CD4-positive, alpha-beta T cell treated with Interleukin-4 for 1 hour (primary cell): ENCODE results near the gene RANGRF.

Source experiments
- DNase-seq, 2 donors: peaks; one replicate each; pipeline ENCODE4 v3.0.0-alpha.2; 2020 to 2022

Gene RANGRF

DNA sequence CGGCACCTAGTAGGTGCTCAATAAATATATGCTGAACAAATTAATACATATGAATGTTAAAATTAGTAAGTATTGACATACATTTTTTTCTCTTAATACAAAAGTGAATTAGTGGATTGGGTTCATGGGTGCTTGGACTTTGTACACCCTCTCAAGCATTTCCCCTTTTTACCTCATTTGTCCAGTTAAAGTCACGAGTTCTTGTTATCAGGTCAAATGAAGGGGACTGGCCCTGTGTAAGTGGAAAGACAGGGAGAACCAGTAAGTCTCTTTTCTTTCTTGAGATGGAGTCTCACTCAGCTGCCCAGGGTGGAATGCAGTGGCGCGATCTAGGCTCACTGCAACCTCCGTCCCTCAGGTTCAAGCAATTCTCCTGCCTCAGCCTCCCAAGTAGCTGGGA is 13.7 kb upstream of the RANGRF start:
- no peak for DNase-seq

DNA sequence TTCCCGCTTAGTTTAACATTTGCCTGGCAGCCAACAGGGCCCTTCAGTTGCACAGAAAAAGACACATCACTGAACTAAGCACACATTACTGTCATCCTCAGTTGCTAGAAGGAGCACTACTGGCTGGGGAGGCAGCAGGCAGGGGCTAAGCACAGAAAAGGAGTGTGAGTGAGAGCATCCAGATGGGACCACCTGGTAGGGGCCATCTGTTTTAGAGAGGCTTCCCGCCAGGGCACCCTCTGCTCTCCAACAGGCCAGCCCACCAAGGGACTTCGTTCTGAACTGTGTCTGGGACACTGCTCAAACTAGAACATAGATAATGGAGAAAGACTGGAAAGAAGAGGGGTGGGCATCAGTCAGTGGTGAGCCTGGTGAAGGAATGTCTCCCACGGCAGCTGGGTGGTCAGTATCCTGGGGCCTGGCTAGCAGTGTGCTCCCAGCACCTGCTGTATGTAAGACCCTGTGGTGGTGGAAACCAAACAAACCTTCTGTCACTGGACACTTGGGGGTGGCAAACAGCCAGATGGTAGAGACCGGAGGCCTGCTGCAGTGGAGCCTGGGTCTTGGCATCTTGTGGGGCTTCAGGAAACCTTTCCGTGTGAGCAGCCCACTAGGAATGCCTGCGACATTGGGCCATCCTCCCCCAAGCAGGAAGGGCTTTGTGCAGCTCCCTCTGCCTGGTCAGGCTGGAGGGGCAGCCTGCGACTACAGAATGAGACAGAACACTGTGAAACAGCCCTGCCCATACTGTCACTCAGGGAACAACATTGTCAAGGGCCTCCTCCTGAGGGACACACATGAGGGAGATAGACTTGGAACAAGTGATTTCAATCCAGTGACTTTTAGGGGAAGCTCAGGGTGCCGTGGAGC is 12.8 kb upstream of the RANGRF start:
- no peak for DNase-seq

DNA sequence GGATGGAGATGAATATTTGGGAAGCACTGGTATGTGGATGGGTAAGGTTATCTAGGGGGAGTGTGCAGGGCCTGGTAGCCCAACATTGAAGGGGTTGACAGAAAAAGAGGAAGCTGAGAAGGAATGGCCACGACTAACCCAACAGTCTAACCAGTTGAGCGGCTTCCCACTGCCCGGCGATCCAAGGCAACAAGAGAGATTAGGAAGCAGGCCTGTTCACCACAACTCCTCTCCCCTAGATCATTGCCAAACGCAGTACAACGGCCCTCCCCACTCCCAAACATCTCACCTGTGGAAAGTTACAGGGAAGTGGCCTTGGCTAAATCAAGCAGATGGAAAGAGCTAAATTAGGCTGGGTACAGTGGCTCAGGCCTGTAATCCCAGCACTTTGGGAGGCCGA is 11.2 kb upstream of the RANGRF start:
- DNase-seq: no peak

- DNase-seq: no peak
These were observed 6.1 kb upstream of the RANGRF start for GRCh38 chr17:8282345-8282744.

GRCh38 chr17:8283356-8283755 is 5.1 kb upstream of the RANGRF start:
- peak in 1 of 2 donors; percentile 7 for DNase-seq

DNA sequence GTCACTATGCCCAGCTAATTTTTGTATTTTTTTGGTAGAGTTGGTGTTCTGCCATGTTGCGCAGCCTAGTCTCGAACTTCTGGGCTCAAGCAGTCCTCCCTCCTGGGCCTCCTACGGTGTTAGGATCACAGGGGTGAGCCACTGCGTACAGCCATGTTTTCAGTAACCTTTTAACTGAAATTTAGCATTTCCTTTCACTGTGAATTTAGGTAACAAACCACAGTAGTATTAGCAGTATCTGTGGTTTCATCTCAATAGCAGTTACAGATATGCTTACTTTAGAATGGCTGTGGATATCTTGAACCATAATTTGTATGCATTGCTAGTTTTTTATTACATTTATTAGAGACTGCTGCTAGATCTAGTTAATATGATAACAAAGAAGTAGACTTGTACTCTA is 4.3 kb upstream of the RANGRF start:
- DNase-seq: peak in 1 of 2 donors; percentile 26

DNA sequence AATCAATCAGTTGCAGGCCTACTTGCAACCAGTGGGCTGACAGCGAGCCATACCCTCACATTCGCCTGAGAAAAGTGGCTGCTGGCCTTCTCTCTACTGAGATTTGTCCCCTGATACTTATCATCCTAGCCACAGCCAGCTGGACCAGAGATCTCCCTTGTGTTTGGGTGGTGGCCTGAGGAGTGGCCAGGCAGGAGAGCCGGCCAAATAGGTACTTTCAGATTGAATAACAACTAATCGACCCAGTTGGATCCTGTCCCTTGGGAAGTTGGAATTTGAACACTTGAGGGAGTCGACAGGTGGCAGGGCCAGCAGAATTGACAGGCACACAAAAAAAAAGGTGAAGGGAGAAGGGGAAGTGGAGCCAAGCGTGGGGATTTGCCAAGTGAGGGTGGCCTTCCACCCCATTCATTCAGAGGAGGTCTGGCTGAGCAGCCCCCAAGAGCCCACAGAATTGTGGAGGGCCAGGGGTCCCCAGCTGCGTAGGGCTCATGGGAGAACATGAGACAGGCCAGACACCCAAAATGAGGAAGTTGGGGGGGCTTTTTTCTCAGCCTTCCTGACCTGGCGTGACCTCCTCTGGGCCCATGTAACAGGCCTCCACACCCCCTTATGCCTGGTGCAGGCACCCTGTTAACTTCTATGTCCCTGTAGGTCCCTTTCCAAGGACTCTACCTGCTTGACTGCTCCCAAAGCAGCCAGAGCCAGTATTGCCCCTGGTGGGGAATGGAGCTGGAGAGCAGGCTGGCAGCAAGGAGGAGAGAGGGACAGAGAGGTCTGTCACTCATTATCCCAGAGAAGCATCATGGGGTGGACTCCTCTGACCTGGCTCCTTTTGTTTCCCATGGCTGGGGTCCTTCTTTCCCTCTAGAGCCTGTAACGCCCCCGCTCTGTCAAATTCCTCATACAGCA is 2.9 kb upstream of the RANGRF start:
- no peak for DNase-seq

GRCh38 chr17:8287651-8288335 is 677 bp upstream of the RANGRF start:
- no peak for DNase-seq

DNA sequence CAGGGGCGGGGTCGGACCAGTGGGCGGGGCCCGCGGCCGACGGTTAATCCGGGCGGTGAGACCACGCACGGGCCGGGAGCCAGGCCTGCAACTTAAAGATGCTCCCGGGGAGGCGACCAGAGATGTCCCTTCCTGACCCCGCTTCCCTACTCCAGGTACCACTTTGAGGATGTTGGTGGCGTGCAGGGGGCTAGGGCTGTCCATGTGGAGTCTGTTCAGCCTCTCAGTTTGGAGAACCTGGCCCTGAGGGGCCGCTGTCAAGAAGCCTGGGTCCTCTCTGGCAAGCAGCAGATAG is 580 bp downstream of the RANGRF start:
- DNase-seq: no peak

DNA sequence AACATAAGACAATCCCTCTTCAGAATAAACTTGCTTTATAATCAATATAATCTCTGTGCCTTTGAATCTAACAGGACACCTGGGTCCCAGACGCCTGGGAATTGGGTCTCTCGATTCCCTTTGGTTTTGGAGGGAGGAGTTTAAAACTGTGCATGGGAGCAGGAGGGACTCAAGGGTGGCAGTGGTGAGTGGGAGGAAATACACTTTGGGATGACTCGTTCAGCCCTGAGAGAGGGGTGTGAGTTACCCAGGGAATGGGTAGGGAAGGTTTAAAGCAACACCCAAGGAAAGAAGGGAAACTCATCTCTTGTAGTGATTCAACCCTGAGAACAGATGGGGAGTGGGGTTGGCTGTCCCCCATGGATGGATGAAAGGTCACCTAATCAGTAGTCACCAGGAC is 1.6 kb downstream of the RANGRF start:
- no peak for DNase-seq

DNA sequence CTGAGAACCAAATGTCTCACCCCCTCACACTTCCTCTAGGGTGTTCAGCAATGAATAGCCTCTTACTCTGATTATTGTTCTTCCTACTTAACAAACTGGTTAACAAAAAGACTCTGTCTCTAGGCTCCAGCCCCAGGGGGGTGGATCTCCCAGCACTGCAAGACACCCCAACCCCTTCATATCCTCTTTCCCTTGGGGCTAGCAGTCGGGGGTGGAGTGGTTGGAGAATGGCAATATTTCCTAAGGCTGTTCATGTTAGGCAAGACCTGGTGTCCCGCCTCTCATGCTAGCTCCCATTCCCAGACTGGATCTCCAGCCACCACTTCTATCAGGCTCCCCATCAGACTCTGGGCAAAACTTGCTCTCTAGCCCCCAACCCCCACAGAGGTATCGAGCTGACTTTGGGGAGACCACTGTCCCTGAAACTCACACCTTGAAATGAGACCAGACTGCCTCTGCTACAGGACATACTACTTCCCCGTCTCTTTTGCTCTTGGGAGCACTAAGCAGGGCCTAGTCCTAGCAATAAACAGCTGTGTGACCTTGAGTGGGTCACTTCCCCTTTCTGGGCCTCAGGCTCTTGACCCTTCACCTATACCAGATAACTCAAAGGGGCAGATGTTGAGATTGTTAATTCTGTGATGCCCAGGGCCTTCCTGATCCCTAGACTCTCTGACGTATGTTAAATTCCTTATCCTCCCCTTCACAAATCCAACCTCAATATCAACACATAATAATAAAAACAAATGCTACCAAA is 4.3 kb downstream of the RANGRF start:
- no peak for DNase-seq

DNA sequence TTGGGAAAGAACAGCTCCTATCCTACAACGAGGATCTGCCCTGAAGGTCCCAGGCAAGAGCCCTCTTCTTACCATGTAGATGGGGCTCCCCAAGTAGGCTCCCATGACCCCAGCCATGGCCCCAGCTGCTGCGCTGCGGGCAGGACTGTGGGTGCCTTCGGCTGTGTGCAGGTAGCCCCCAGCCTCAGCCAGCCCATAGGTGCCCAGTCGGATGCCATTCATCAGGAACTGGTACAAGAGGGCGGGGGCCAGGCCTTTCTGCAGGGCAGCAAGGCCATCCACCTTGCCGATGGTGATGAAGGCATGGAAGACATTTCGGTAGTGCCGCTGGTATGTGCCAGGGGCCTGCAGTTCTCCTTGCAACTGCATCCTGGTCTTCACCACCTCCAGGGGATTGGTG is 5.9 kb downstream of the RANGRF start:
- no peak for DNase-seq

GRCh38 chr17:8294814-8295316 is 6.4 kb downstream of the RANGRF start:
- no peak for DNase-seq

DNA sequence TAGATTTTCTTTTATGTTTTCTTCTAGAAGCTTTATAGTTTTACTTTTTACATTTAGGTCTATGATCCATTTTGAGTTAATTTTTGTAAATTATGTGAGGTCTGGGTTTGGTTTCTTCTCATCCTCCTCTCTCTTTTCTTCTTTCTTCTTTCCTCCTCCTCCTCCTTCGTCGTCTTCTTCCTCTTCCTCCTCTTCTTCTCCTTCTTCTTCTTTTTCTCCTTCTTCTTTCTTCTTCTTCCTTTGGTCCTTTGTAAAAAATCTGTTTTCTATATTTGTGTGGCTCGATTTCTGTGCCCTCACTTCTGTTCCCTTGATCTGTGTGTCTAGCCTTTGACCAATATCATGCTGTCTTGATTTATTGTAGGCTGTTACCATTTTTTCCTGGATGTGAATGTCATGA is 11.8 kb downstream of the RANGRF start:
- DNase-seq: no peak

DNA sequence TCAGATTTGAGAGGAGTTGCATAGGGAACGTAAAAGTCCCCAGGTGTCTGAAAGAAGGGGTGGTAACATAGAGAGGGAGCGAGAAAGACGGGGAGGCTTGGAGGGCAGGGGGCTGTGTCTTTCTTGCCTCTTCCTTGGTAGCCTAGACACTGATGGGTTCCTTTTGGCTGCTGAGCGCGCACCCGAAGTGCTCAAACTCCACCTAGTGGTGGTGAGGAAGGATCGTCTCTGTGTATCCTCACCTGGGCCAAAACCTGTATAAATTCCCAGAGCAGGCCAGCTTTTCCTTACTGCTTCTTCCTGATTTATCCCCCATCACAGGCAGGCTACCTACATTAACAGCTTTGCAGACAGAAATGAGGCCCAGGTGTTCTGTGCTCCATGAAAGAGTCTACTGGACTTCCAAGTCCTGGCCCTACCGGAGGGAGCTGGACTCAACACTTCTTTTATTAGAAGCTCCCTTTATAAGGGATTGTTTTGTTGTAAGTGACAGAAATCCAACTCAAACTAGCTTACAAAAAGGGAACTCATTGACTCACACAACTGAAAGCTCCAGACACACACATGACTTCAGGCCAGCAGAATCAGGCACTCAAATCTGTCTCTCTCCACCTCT is 12.3 kb downstream of the RANGRF start:
- peak; percentile 82 to 83 for DNase-seq

- DNase-seq: no peak
These were observed 22.2 kb downstream of the RANGRF start for GRCh38 chr17:8310601-8311123.

GRCh38 chr17:8311131-8311790 is 22.8 kb downstream of the RANGRF start:
- DNase-seq: no peak

DNA sequence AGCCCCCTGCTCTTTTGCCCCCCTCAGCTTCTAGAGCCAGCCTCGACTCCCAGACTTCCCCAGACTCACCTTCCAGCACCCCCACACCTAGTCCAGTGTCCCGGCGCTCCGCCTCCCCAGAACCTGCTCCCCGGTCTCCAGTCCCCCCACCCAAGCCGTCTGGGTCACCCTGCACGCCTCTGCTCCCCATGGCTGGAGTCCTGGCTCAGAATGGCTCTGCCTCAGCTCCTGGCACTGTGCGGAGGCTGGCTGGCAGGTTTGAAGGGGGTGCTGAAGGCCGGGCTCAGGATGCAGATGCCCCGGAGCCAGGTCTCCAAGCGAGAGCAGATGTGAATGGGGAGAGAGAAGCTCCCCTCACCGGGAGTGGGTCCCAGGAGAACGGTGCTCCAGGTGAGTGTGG is 23.8 kb downstream of the RANGRF start:
- no peak for DNase-seq

- no peak for DNase-seq
These were observed 24.5 kb downstream of the RANGRF start for GRCh38 chr17:8312726-8313600.
